ENCODE data around the gene ORM2. TPM values are rescaled to one million over a fixed set of nuclear protein-coding genes. Genes with fewer than 3 reads are reported as not detected.
A peak's percentile ranks its signal among the peaks of the same experiment; 100 is the strongest.

ORM2 gene
- total and polyA plus RNA-seq, 2 experiments from 2014 or later = 0.76 TPM

DNA sequence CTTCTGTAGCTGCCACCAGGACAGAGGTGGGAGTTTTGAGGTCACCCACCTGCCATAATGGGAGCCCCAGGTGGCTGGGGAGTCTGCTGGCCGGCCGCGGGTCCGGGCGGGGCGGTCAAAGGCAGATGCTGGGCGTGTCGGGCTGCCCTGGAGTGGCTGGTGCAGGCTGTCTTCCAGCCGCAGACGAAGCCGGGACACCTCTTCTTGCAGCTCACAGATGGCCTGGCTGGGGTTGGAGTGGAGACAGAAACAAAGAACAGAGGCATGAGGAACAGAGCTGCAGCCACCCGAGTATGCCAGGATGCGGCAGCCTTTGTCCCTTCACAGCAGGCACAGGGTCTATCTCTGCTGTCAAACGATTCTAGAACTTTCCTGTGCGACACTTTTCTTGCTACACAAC is 18.0 kb downstream of the ORM2 start:
- no peaks in the 10 kb centered on the region; the same call in 1 of the 2 replicates for H4K20me1 ChIP-seq (replicated peaks; ENCODE audit: insufficient read depth)
- no peak overlapping the region for H2AFZ ChIP-seq
- H3K4me1 ChIP-seq (ENCODE audit: insufficient read depth) = no peaks in the 10 kb centered on the region
- no peak for DNase-seq (ENCODE audit: low spot score)
- Mint-ChIP-seq H3K9me3 (no peaks in the 10 kb centered on the region), H3K4me1 (peaks cover 21% of the 10 kb centered on the region), H3K27ac (peak overlapping the region; percentile 96; the same call in 1 of the 2 replicates), H3K27me3 (ENCODE audit: insufficient read depth, low read depth, poor library complexity) (peaks cover 20% of the 10 kb centered on the region), H3K36me3 (ENCODE audit: low read depth) (peaks cover 88% of the 10 kb centered on the region), H3K4me3 (no peak overlapping the region)
- H3K27me3 ChIP-seq (ENCODE audit: insufficient read depth) = no peaks in the 10 kb centered on the region
- H3K9me2 ChIP-seq (ENCODE audit: insufficient read depth) = no peaks in the 10 kb centered on the region
- no peak overlapping the region for H3K27ac ChIP-seq (ENCODE audit: low read depth)
- TF ChIP-seq ZNF331 (CRISPR knock-in tag; IDR thresholded peaks at IDR 0.05; ENCODE audit: low read depth) = no peak
- no peak for TF ChIP-seq CREB1 (CRISPR knock-in tag; IDR thresholded peaks at IDR 0.05; ENCODE audit: low read depth)
- TF ChIP-seq REST (IDR thresholded peaks at IDR 0.05; ENCODE audit: unreplicated experiment) = no peak
- TF ChIP-seq, protein P1, sequence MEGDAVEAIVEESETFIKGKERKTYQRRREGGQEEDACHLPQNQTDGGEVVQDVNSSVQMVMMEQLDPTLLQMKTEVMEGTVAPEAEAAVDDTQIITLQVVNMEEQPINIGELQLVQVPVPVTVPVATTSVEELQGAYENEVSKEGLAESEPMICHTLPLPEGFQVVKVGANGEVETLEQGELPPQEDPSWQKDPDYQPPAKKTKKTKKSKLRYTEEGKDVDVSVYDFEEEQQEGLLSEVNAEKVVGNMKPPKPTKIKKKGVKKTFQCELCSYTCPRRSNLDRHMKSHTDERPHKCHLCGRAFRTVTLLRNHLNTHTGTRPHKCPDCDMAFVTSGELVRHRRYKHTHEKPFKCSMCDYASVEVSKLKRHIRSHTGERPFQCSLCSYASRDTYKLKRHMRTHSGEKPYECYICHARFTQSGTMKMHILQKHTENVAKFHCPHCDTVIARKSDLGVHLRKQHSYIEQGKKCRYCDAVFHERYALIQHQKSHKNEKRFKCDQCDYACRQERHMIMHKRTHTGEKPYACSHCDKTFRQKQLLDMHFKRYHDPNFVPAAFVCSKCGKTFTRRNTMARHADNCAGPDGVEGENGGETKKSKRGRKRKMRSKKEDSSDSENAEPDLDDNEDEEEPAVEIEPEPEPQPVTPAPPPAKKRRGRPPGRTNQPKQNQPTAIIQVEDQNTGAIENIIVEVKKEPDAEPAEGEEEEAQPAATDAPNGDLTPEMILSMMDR (conservative IDR thresholded peaks at IDR 0.05; ENCODE audit: low read depth in 2 of 2) = no peak
- no peak overlapping the region for H3K4me3 ChIP-seq
- H3K4me2 ChIP-seq = no peak overlapping the region
- H3K36me3 ChIP-seq (ENCODE audit: insufficient read depth) = peaks cover 19% of the 10 kb centered on the region
- no peaks in the 10 kb centered on the region for H3K79me2 ChIP-seq (replicated peaks; ENCODE audit: insufficient read depth)
- H3F3A ChIP-seq (replicated peaks; ENCODE audit: low read depth) = no peaks in the 10 kb centered on the region
- ATAC-seq = no peak

DNA sequence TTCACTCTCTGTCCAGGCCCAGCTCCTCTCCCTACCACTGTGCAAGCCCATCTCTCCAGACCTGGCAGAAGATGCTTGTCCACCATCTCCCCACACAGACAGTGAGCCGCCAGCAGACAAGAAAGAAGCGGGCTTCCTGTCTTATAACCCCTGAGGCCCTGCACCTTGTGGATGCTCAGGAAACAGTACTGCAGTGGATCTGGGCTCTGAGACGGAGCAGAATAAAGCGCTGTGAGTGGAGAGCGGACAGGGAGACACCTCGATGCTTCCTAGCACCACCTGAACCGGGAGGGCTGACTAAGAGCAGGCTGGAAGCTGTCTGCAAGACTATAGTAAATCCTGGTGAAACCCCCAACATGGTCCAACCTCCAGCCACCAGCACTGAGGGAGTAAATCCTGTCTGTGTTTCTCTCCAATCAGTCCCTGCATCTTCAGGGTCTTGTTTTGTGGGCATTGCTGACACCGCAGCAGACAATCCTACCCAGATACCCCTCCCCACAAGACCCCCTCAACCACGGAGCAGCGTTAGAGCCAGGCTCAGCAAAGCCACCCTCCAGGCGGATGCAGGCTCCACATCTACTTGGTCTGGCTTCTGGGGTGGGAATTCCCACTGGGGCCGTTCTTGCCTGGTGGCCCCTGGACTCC is 18.7 kb downstream of the ORM2 start:
- Histone ChIP-seq H3K27ac (ENCODE audit: low read depth) (no peak overlapping the region), H3K4me2 (no peak overlapping the region), H3K79me2 (replicated peaks; ENCODE audit: insufficient read depth) (no peaks in the 10 kb centered on the region), H3K27me3 (ENCODE audit: insufficient read depth) (no peaks in the 10 kb centered on the region), H3K9me2 (ENCODE audit: insufficient read depth) (no peaks in the 10 kb centered on the region), H2AFZ (no peak overlapping the region), H3K36me3 (ENCODE audit: insufficient read depth) (peaks cover 19% of the 10 kb centered on the region), H3K4me3 (no peak overlapping the region), H3F3A (replicated peaks; ENCODE audit: low read depth) (no peaks in the 10 kb centered on the region), H3K4me1 (ENCODE audit: insufficient read depth) (no peaks in the 10 kb centered on the region), H4K20me1 (replicated peaks; ENCODE audit: insufficient read depth) (no peaks in the 10 kb centered on the region)
- ATAC-seq (no peak), DNase-seq (ENCODE audit: low spot score) (no peak)
- no peak overlapping the region for H3K4me3 Mint-ChIP-seq
- peak overlapping the region; percentile 96 for H3K27ac Mint-ChIP-seq
- H3K9me3 Mint-ChIP-seq = no peaks in the 10 kb centered on the region
- peaks cover 85% of the 10 kb centered on the region for H3K36me3 Mint-ChIP-seq (ENCODE audit: low read depth)
- H3K4me1 Mint-ChIP-seq = peaks cover 21% of the 10 kb centered on the region
- peaks cover 18% of the 10 kb centered on the region for H3K27me3 Mint-ChIP-seq (ENCODE audit: insufficient read depth, low read depth, poor library complexity)
- TF ChIP-seq, protein P1 (conservative IDR thresholded peaks at IDR 0.05; ENCODE audit: low read depth in 2 of 2) = no peak
- TF ChIP-seq, protein P2, sequence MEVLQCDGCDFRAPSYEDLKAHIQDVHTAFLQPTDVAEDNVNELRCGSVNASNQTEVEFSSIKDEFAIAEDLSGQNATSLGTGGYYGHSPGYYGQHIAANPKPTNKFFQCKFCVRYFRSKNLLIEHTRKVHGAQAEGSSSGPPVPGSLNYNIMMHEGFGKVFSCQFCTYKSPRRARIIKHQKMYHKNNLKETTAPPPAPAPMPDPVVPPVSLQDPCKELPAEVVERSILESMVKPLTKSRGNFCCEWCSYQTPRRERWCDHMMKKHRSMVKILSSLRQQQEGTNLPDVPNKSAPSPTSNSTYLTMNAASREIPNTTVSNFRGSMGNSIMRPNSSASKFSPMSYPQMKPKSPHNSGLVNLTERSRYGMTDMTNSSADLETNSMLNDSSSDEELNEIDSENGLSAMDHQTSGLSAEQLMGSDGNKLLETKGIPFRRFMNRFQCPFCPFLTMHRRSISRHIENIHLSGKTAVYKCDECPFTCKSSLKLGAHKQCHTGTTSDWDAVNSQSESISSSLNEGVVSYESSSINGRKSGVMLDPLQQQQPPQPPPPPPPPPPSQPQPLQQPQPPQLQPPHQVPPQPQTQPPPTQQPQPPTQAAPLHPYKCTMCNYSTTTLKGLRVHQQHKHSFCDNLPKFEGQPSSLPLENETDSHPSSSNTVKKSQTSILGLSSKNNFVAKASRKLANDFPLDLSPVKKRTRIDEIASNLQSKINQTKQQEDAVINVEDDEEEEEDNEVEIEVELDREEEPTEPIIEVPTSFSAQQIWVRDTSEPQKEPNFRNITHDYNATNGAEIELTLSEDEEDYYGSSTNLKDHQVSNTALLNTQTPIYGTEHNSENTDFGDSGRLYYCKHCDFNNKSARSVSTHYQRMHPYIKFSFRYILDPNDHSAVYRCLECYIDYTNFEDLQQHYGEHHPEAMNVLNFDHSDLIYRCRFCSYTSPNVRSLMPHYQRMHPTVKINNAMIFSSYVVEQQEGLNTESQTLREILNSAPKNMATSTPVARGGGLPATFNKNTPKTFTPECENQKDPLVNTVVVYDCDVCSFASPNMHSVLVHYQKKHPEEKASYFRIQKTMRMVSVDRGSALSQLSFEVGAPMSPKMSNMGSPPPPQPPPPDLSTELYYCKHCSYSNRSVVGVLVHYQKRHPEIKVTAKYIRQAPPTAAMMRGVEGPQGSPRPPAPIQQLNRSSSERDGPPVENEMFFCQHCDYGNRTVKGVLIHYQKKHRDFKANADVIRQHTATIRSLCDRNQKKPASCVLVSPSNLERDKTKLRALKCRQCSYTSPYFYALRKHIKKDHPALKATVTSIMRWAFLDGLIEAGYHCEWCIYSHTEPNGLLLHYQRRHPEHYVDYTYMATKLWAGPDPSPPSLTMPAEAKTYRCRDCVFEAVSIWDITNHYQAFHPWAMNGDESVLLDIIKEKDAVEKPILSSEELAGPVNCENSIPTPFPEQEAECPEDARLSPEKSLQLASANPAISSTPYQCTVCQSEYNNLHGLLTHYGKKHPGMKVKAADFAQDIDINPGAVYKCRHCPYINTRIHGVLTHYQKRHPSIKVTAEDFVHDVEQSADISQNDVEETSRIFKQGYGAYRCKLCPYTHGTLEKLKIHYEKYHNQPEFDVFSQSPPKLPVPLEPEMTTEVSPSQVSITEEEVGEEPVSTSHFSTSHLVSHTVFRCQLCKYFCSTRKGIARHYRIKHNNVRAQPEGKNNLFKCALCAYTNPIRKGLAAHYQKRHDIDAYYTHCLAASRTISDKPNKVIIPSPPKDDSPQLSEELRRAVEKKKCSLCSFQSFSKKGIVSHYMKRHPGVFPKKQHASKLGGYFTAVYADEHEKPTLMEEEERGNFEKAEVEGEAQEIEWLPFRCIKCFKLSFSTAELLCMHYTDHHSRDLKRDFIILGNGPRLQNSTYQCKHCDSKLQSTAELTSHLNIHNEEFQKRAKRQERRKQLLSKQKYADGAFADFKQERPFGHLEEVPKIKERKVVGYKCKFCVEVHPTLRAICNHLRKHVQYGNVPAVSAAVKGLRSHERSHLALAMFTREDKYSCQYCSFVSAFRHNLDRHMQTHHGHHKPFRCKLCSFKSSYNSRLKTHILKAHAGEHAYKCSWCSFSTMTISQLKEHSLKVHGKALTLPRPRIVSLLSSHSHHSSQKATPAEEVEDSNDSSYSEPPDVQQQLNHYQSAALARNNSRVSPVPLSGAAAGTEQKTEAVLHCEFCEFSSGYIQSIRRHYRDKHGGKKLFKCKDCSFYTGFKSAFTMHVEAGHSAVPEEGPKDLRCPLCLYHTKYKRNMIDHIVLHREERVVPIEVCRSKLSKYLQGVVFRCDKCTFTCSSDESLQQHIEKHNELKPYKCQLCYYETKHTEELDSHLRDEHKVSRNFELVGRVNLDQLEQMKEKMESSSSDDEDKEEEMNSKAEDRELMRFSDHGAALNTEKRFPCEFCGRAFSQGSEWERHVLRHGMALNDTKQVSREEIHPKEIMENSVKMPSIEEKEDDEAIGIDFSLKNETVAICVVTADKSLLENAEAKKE (CRISPR knock-in tag; IDR thresholded peaks at IDR 0.05) = no peak
- no peak for TF ChIP-seq STAT1 (IDR thresholded peaks at IDR 0.05; ENCODE audit: unreplicated experiment)
